ENCODE results near the gene CNOT4.
"Not testable (repeated sequence)": the region's sequence is repeated elsewhere in the genome, so short reads cannot be mapped to it uniquely, and the experiment has no call there.

The CNOT4 gene

DNA sequence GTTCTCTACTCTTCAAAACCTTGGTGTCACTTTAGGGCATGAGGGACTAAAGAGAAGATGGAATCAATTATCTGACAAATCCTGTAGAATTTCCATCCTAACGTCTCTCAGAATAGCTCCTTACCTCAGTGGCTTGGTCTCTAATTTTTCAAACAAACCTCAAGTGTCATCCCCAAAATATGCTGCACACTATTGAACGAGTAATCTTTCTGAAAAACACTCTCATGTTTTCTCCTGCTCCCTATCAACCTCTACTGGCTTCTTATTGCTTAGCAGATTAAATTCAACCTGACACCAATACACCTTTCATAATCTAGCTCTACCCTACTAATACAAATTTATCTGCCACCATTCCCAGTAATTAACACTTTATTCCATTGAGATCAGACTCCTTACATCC lies 8.5 kb downstream of the CNOT4 start:
- DNase-seq: no peak
- Histone ChIP-seq H2AFZ (ENCODE audit: low read depth, low read length) (no peak overlapping the region), H3K9ac (ENCODE audit: low read depth, low read length) (no peak overlapping the region), H3K27me3 (ENCODE audit: insufficient read depth, low read length, poor library complexity) (no peaks in the 10 kb centered on the region), H3K4me3 (ENCODE audit: low read depth in 1 of 2, low read length in 2 of 2) (no peak overlapping the region), H3K36me3 (ENCODE audit: insufficient read depth, low read length) (no peaks in the 10 kb centered on the region), H3K27ac (ENCODE audit: low read length) (no peak overlapping the region), H3K9me3 (ENCODE audit: insufficient read depth, low read length, severe bottlenecking) (no peaks in the 10 kb centered on the region), H3K4me1 (ENCODE audit: insufficient read depth, low read length) (no peaks in the 10 kb centered on the region), H4K20me1 (ENCODE audit: insufficient read depth, low read length) (peaks cover 31% of the 10 kb centered on the region; the same call in 1 of the 2 replicates), H3K79me2 (ENCODE audit: insufficient read depth, low read length) (peaks cover 95% of the 10 kb centered on the region), H3K4me2 (ENCODE audit: insufficient read depth, low read length) (no peak overlapping the region)
- ATAC-seq (ENCODE audit: insufficient read depth, low read depth): no peak
- TF ChIP-seq, protein P1, sequence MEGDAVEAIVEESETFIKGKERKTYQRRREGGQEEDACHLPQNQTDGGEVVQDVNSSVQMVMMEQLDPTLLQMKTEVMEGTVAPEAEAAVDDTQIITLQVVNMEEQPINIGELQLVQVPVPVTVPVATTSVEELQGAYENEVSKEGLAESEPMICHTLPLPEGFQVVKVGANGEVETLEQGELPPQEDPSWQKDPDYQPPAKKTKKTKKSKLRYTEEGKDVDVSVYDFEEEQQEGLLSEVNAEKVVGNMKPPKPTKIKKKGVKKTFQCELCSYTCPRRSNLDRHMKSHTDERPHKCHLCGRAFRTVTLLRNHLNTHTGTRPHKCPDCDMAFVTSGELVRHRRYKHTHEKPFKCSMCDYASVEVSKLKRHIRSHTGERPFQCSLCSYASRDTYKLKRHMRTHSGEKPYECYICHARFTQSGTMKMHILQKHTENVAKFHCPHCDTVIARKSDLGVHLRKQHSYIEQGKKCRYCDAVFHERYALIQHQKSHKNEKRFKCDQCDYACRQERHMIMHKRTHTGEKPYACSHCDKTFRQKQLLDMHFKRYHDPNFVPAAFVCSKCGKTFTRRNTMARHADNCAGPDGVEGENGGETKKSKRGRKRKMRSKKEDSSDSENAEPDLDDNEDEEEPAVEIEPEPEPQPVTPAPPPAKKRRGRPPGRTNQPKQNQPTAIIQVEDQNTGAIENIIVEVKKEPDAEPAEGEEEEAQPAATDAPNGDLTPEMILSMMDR (IDR thresholded peaks at IDR 0.05; ENCODE audit: borderline replicate concordance, extremely low read depth, low read length, poor library complexity, severe bottlenecking): no peak

DNA sequence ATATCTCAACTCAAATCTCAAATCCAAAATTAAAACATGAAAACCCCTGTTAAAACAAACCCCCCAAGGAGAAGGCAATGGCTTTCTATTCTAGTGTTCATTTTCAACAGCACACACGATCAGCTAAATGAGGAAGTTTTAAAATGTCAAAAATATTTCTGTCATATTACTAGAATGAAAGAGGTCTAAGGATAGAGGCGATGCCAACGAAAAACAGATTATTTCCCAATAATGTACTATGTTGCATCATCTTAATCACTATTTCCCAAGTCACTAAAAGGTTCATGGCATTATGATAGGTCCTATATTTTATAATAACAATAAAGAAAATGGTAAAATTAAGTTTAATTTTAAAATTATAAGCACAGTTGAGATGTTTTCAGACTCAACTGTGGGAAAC lies 10.1 kb downstream of the CNOT4 start:
- H3K27ac ChIP-seq (ENCODE audit: low read length): no peak overlapping the region
- no peak overlapping the region for H3K4me2 ChIP-seq (ENCODE audit: insufficient read depth, low read length)
- ATAC-seq (ENCODE audit: insufficient read depth, low read depth): no peak
- peaks cover 36% of the 10 kb centered on the region; the same call in 1 of the 2 replicates for H4K20me1 ChIP-seq (ENCODE audit: insufficient read depth, low read length)
- no peak overlapping the region for H2AFZ ChIP-seq (ENCODE audit: low read depth, low read length)
- H3K36me3 ChIP-seq (ENCODE audit: insufficient read depth, low read length): no peaks in the 10 kb centered on the region
- H3K4me1 ChIP-seq (ENCODE audit: insufficient read depth, low read length): no peaks in the 10 kb centered on the region
- no peak overlapping the region for H3K4me3 ChIP-seq (ENCODE audit: low read depth in 1 of 2, low read length in 2 of 2)
- H3K27me3 ChIP-seq (ENCODE audit: insufficient read depth, low read length, poor library complexity): no peaks in the 10 kb centered on the region
- TF ChIP-seq, protein P1 (IDR thresholded peaks at IDR 0.05; ENCODE audit: borderline replicate concordance, extremely low read depth, low read length, poor library complexity, severe bottlenecking): no peak
- TF ChIP-seq EZH2 (IDR thresholded peaks at IDR 0.05; ENCODE audit: borderline replicate concordance, low read depth, low read length, severe bottlenecking): no peak
- peaks cover 95% of the 10 kb centered on the region for H3K79me2 ChIP-seq (ENCODE audit: insufficient read depth, low read length)
- no peak overlapping the region for H3K9ac ChIP-seq (ENCODE audit: low read depth, low read length)
- no peak for DNase-seq
- H3K9me3 ChIP-seq (ENCODE audit: insufficient read depth, low read length, severe bottlenecking): no peaks in the 10 kb centered on the region

DNA sequence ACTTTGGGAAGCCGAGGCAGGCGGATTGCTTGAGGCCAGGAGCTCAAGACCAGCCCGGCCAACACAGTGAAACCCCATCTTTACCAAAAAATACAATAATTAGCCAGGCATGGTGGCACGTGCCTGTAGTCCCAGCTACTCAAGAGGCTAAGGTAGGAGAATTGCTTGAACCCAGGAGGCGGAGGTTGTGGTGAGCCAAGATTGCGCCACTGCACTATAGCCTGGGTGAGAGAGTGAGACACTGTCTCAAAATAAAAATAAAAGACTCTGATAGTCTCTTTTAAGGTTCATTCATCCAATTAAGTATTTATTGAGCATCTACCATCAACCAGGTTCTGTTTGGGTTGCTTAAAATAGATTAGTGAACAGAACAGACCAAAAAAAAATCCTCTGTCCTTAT lies 12.7 kb downstream of the CNOT4 start:
- Histone ChIP-seq H3K79me2 (ENCODE audit: insufficient read depth, low read length) (peaks cover 99% of the 10 kb centered on the region), H4K20me1 (ENCODE audit: insufficient read depth, low read length) (peaks cover 45% of the 10 kb centered on the region)
- not testable (repeated sequence) for H3K4me2 ChIP-seq (ENCODE audit: insufficient read depth, low read length); H3K4me1 ChIP-seq (ENCODE audit: insufficient read depth, low read length); H3K9me3 ChIP-seq (ENCODE audit: insufficient read depth, low read length, severe bottlenecking); H3K36me3 ChIP-seq (ENCODE audit: insufficient read depth, low read length); DNase-seq; H2AFZ ChIP-seq (ENCODE audit: low read depth, low read length); H3K9ac ChIP-seq (ENCODE audit: low read depth, low read length); H3K4me3 ChIP-seq (ENCODE audit: low read depth in 1 of 2, low read length in 2 of 2); H3K27me3 ChIP-seq (ENCODE audit: insufficient read depth, low read length, poor library complexity); ATAC-seq (ENCODE audit: insufficient read depth, low read depth); H3K27ac ChIP-seq (ENCODE audit: low read length)

DNA sequence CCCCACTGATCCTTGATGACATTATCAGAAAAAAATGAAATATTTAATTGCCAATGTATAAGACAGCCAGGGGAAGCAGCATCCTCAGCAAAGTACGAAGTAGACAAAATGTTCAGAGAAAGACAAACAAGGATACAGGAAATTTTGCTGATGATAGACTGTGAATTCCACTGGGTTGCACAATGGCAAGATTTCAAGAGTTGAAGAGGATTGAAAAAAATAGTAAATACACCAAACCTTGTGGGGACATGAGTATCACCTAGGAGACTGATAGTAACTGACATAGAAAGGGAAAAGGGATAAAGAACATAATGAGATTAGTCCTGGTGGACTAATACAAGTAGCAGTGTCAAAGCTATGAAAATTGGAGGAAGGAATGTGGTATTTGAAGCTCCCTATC lies 16.5 kb downstream of the CNOT4 start:
- Histone ChIP-seq H4K20me1 (ENCODE audit: insufficient read depth, low read length) (peaks cover 40% of the 10 kb centered on the region), H2AFZ (ENCODE audit: low read depth, low read length) (no peak overlapping the region), H3K4me3 (ENCODE audit: low read depth in 1 of 2, low read length in 2 of 2) (no peak overlapping the region), H3K9ac (ENCODE audit: low read depth, low read length) (no peak overlapping the region), H3K4me1 (ENCODE audit: insufficient read depth, low read length) (no peaks in the 10 kb centered on the region), H3K4me2 (ENCODE audit: insufficient read depth, low read length) (no peak overlapping the region), H3K27ac (ENCODE audit: low read length) (no peak overlapping the region), H3K79me2 (ENCODE audit: insufficient read depth, low read length) (peaks cover 100% of the 10 kb centered on the region), H3K36me3 (ENCODE audit: insufficient read depth, low read length) (no peaks in the 10 kb centered on the region), H3K9me3 (ENCODE audit: insufficient read depth, low read length, severe bottlenecking) (no peaks in the 10 kb centered on the region), H3K27me3 (ENCODE audit: insufficient read depth, low read length, poor library complexity) (no peaks in the 10 kb centered on the region)
- no peak for ATAC-seq (ENCODE audit: insufficient read depth, low read depth)
- no peak for DNase-seq
- no peak for TF ChIP-seq EZH2 (IDR thresholded peaks at IDR 0.05; ENCODE audit: borderline replicate concordance, low read depth, low read length, severe bottlenecking)
- TF ChIP-seq, protein P1 (IDR thresholded peaks at IDR 0.05; ENCODE audit: borderline replicate concordance, extremely low read depth, low read length, poor library complexity, severe bottlenecking): no peak

Data from DND-41 (cell line).